HFF-Myc (cell line): ENCODE results near the gene MSH6.
"Not testable (repeated sequence)": the region's sequence is repeated elsewhere in the genome, so short reads cannot be mapped to it uniquely, and the experiment has no call there.

Source experiments
- DNase-seq: peaks from one replicate; pipeline ENCODE4 v3.0.0-alpha.2; 2011; ENCODE audit warnings: low read depth; ENCODE audit errors: extremely low read depth
- H3K4me3 ChIP-seq: replicated peaks from 2 replicates; pipeline ENCODE4 v1.5.1; 2011; ENCODE audit warnings: low read depth, mild to moderate bottlenecking, control low read depth, low read length
- TF ChIP-seq, protein P1 (sequence below): IDR thresholded peaks from 2 replicates; pipeline ENCODE4 v1.5.1; 2012; ENCODE audit warnings: mild to moderate bottlenecking, low read depth, low read length, control low read depth; ENCODE audit errors: missing control alignments

MSH6 gene

DNA sequence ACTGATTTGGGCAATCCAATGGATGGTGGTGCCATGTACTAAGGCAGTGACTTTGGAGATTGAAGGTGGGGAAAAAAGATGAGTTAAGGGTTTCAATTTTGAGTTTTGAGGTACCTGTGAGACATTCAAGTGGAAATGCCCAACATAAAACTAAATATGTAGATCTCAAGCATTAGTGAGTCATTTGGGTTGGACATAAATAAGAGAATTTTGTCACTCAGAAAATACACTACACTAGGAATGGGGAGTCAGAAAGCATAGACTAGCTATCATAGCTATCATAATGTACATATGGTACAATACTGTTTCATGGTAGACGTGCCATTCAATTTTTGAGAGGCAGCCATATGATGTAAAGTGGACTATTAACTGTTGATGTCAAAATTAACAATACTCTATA is 67.3 kb downstream of the MSH6 start:
- TF ChIP-seq, protein P1, sequence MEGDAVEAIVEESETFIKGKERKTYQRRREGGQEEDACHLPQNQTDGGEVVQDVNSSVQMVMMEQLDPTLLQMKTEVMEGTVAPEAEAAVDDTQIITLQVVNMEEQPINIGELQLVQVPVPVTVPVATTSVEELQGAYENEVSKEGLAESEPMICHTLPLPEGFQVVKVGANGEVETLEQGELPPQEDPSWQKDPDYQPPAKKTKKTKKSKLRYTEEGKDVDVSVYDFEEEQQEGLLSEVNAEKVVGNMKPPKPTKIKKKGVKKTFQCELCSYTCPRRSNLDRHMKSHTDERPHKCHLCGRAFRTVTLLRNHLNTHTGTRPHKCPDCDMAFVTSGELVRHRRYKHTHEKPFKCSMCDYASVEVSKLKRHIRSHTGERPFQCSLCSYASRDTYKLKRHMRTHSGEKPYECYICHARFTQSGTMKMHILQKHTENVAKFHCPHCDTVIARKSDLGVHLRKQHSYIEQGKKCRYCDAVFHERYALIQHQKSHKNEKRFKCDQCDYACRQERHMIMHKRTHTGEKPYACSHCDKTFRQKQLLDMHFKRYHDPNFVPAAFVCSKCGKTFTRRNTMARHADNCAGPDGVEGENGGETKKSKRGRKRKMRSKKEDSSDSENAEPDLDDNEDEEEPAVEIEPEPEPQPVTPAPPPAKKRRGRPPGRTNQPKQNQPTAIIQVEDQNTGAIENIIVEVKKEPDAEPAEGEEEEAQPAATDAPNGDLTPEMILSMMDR: no peak
- H3K4me3 ChIP-seq: no peak overlapping the region
- no peak for DNase-seq

DNA sequence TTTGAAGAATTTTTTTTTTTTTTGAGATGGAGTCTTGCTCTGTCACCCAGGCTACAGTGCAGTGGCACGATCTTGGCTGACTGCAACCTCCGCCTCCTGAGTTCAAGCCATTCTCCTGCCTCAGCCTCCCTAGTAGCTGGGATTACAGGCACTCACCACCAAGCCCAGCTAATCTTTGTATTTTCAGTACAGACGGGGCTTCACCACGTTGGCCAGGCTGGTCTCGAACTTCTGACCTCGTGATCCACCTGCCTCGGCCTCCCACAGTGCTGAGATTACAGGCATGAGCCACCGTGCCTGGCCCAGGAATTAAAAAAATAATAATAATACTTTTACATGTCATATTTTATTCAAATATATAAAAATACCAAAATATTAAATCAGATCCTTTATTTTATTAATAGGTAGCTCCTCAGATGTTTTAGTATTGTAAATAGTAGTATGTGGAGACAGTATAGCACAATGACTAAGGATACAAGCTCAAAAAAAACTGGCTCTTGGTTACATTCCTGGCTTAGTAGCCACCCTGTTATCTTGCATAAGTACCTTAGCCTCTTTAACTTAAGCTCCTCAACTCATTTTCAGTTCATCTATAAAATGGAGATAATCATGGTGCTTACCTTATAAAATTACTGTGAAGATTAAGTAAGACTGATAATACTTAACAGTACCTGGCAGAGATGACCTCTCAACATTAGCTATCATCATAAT is 70.3 kb downstream of the MSH6 start:
- not testable (repeated sequence) for DNase-seq, H3K4me3 ChIP-seq
